Testis (tissue), 2 donors: ENCODE results near the gene AOAH.

Experiments
- POLR2A ChIP-seq: fragments of 450-650 bp; IDR thresholded peaks from one replicate; pipeline ENCODE4 v1.6.1; 2017; ENCODE audit warnings: antibody characterized with exemption, mild to moderate bottlenecking, moderate library complexity
- TF ChIP-seq, protein P1 (sequence below), 3 experiments: fragments of 450-650 bp in 2 of 3; fragments of 200-600 bp in 1 of 3; sonication (generic) in 1 of 3; IDR thresholded peaks; one replicate each; pipeline ENCODE4 v1.5.1; 2016 to 2019; ENCODE audit warnings: antibody characterized with exemption in 3 of 3, mild to moderate bottlenecking in 2 of 3, moderate library complexity in 1 of 3

GRCh38 chr7:36658335-36659171 lies 65.7 kb downstream of the AOAH start:
- TF ChIP-seq, protein P1, sequence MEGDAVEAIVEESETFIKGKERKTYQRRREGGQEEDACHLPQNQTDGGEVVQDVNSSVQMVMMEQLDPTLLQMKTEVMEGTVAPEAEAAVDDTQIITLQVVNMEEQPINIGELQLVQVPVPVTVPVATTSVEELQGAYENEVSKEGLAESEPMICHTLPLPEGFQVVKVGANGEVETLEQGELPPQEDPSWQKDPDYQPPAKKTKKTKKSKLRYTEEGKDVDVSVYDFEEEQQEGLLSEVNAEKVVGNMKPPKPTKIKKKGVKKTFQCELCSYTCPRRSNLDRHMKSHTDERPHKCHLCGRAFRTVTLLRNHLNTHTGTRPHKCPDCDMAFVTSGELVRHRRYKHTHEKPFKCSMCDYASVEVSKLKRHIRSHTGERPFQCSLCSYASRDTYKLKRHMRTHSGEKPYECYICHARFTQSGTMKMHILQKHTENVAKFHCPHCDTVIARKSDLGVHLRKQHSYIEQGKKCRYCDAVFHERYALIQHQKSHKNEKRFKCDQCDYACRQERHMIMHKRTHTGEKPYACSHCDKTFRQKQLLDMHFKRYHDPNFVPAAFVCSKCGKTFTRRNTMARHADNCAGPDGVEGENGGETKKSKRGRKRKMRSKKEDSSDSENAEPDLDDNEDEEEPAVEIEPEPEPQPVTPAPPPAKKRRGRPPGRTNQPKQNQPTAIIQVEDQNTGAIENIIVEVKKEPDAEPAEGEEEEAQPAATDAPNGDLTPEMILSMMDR (IDR thresholded peaks at IDR 0.05), result no peak
- TF ChIP-seq POLR2A, result no peak
